Caco-2 (cell line): ENCODE data around the gene HGFAC. TPM values are rescaled to one million over a fixed set of nuclear protein-coding genes. Genes with fewer than 3 reads are reported as not detected.
A peak's percentile ranks its signal among the peaks of the same experiment; 100 is the strongest.

Experiments
- BruUV-seq: library from RNA; stranded (reverse); fragments of 400-500 nt; replicated peaks from 2 replicates; lab custom pipeline; 2021; lab: Mats Ljungman, UMichigan
- CTCF ChIA-PET: fragments of 300-600 bp; sonication (Branson Sonifier 250); formaldehyde crosslinking; loops from one replicate; lab custom pipeline; 2022; ENCODE audit warnings: antibody characterized with exemption; lab: Charles Lee
- POLR2A ChIA-PET: fragments of 300-600 bp; sonication (Branson Sonifier 250); formaldehyde crosslinking; loops from one replicate; lab custom pipeline; 2022; ENCODE audit warnings: antibody characterized with exemption; lab: Charles Lee
- DNase-seq, 2 experiments: peaks; one replicate each; pipeline versions ENCODE4 v3.0.0 to v3.0.0-alpha.2; 2020 to 2022
- H3K27me3 ChIP-seq: replicated peaks from 2 replicates; pipeline ENCODE4 v1.6.0; 2011; ENCODE audit warnings: low read length; ENCODE audit not compliant: control insufficient read depth, insufficient read depth
- H3K36me3 ChIP-seq: 2 replicates; pipeline ENCODE4 v1.5.1; 2011; ENCODE audit warnings: low read length; ENCODE audit not compliant: control insufficient read depth, insufficient read depth
- H3K4me1 ChIP-seq: fragments of 250-450 bp; sonication (Bioruptor Pico); 2 replicates; pipeline ENCODE4 v1.5.1; 2020; ENCODE audit warnings: mild to moderate bottlenecking
- H3K4me3 ChIP-seq: 2 replicates; pipeline ENCODE4 v1.5.1; 2011; ENCODE audit warnings: low read depth, mild to moderate bottlenecking, control low read depth, low read length
- H3K9me3 ChIP-seq: fragments of 250-450 bp; sonication (Bioruptor Pico); 2 replicates; pipeline ENCODE4 v1.5.1; 2020; ENCODE audit warnings: mild to moderate bottlenecking, moderate library complexity
- H3K27ac Mint-ChIP-seq: one replicate; pipeline ENCODE4 v1.8.0; 2022; ENCODE audit warnings: mixed read lengths; ENCODE audit not compliant: unreplicated experiment
- H3K27me3 Mint-ChIP-seq: one replicate; pipeline ENCODE4 v1.8.0; 2022; ENCODE audit warnings: mixed read lengths; ENCODE audit not compliant: insufficient read depth, unreplicated experiment
- H3K36me3 Mint-ChIP-seq: one replicate; pipeline ENCODE4 v1.8.0; 2022; ENCODE audit warnings: mild to moderate bottlenecking, mixed read lengths; ENCODE audit not compliant: insufficient read depth, unreplicated experiment
- H3K4me1 Mint-ChIP-seq: one replicate; pipeline ENCODE4 v1.8.0; 2022; ENCODE audit warnings: low read depth, mixed read lengths; ENCODE audit not compliant: unreplicated experiment
- H3K4me3 Mint-ChIP-seq: one replicate; pipeline ENCODE4 v1.8.0; 2022; ENCODE audit warnings: mild to moderate bottlenecking, moderate library complexity, mixed read lengths; ENCODE audit not compliant: unreplicated experiment
- H3K9me3 Mint-ChIP-seq: one replicate; pipeline ENCODE4 v1.8.0; 2022; ENCODE audit warnings: mixed read lengths; ENCODE audit not compliant: unreplicated experiment
- CTCF ChIP-seq, 2 experiments: fragments of 200-600 bp in 1 of 2; IDR thresholded peaks; 1 replicate in 1 of 2; 2 replicates in 1 of 2; pipeline versions ENCODE4 v1.5.1 to v1.8.0; 2011 to 2022; ENCODE audit warnings: antibody characterized with exemption in 1 of 2, control low read depth in 1 of 2, inconsistent platforms in 1 of 2, low read depth in 1 of 2, low read length in 1 of 2, mild to moderate bottlenecking in 1 of 2, moderate library complexity in 1 of 2; ENCODE audit not compliant: insufficient read depth in 1 of 2, severe bottlenecking in 1 of 2, unreplicated experiment in 1 of 2
- intact Hi-C: fragments of 100-400 bp; cut with micrococcal nuclease; formaldehyde crosslinking; loops from one replicate; pipeline ENCODE4 v1.10.0; 2022; ENCODE audit not compliant: unreplicated experiment
- total RNA-seq: library from RNA; stranded (reverse); gene quantifications from 2 replicates; pipeline ENCODE4 v1.2.3, GENCODE V29; 2022

Gene HGFAC
- total RNA-seq, 1 experiment from 2014 or later = 0.48 TPM

GRCh38 chr4:3445829-3446545 lies 4.2 kb downstream of the HGFAC start:
- Histone ChIP-seq H3K4me3 (no peak overlapping the region), H3K36me3 (no peaks in the 10 kb centered on the region), H3K27me3 (no peaks in the 10 kb centered on the region), H3K9me3 (no peaks in the 10 kb centered on the region), H3K4me1 (peaks cover 19% of the 10 kb centered on the region)
- no peaks in the 10 kb centered on the region for H3K4me1 Mint-ChIP-seq
- intact Hi-C loops = no loop called here
- no peak overlapping the region for H3K4me3 Mint-ChIP-seq
- CTCF ChIA-PET = no interaction called here
- no peak overlapping the region for H3K27ac Mint-ChIP-seq
- no peaks in the 10 kb centered on the region for H3K9me3 Mint-ChIP-seq
- no peaks in the 10 kb centered on the region for H3K27me3 Mint-ChIP-seq
- no peak for DNase-seq
- TF ChIP-seq CTCF (IDR thresholded peaks at IDR 0.05; ENCODE audit: insufficient read depth in 1 of 2, low read depth in 1 of 2, low read length in 1 of 2, severe bottlenecking in 1 of 2, unreplicated experiment in 1 of 2) = no peak
- POLR2A ChIA-PET = no interaction called here
- H3K36me3 Mint-ChIP-seq = no peaks in the 10 kb centered on the region
- BruUV-seq = no TSS peak

- H3K36me3 Mint-ChIP-seq = no peaks in the 10 kb centered on the region
- intact Hi-C loops = no loop called here
- Histone ChIP-seq H3K9me3 (no peaks in the 10 kb centered on the region), H3K4me1 (peaks cover 16% of the 10 kb centered on the region), H3K4me3 (no peak overlapping the region), H3K27me3 (no peaks in the 10 kb centered on the region), H3K36me3 (no peaks in the 10 kb centered on the region)
- no peaks in the 10 kb centered on the region for H3K4me1 Mint-ChIP-seq
- no peak overlapping the region for H3K27ac Mint-ChIP-seq
- DNase-seq = no peak
- TF ChIP-seq CTCF (IDR thresholded peaks at IDR 0.05; ENCODE audit: insufficient read depth in 1 of 2, low read depth in 1 of 2, low read length in 1 of 2, severe bottlenecking in 1 of 2, unreplicated experiment in 1 of 2) = no peak
- no TSS peak for BruUV-seq
- no peak overlapping the region for H3K4me3 Mint-ChIP-seq
- ChIA-PET CTCF (no interaction called here), POLR2A (no interaction called here)
- H3K27me3 Mint-ChIP-seq = no peaks in the 10 kb centered on the region
- H3K9me3 Mint-ChIP-seq = no peaks in the 10 kb centered on the region
Observed at GRCh38 chr4:3446631-3447320, 5.0 kb downstream of the HGFAC start.

DNA sequence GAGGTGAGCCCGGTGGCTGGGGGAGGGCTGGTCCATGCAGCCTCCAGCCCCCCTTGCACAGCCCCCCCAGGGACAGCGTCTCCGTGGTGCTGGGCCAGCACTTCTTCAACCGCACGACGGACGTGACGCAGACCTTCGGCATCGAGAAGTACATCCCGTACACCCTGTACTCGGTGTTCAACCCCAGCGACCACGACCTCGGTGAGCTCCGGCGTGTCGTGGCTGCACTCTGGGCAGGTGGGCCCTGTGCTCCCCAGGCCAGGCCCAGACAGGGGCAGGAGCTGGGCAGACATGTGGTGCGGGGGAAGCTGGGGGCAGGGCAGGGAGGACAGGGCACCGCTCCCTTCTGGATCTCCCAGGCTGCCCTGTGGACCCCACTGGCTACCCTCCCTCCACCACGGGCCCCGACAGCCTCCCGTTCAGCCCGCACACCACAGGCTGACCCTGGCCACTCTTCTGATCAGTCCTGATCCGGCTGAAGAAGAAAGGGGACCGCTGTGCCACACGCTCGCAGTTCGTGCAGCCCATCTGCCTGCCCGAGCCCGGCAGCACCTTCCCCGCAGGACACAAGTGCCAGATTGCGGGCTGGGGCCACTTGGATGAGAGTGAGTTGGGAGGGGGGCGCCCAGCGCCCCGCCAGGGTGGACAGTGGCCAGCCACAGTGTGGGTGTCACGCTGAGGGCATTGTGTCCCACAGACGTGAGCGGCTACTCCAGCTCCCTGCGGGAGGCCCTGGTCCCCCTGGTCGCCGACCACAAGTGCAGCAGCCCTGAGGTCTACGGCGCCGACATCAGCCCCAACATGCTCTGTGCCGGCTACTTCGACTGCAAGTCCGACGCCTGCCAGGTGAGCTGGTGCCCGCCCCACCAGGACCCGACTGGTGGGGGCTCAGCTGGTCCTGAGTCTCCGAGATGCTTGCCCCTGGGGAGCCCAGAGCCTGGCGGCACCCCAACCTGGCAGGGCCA lies 5.9 kb downstream of the HGFAC start:
- H3K27me3 ChIP-seq = no peaks in the 10 kb centered on the region
- POLR2A ChIA-PET = no interaction called here
- CTCF ChIA-PET = interaction anchor here (0.5 to 1.1 kb wide), 2 partner anchors 29 to 33 kb away, joined by 4 to 9 read pairs; no protein-coding TSS in a partner anchor
- Mint-ChIP-seq H3K27ac (peak overlapping the region; percentile 36), H3K4me3 (no peak overlapping the region), H3K27me3 (no peaks in the 10 kb centered on the region), H3K9me3 (no peaks in the 10 kb centered on the region), H3K4me1 (no peaks in the 10 kb centered on the region), H3K36me3 (no peaks in the 10 kb centered on the region)
- BruUV-seq = no TSS peak
- no peak for TF ChIP-seq CTCF (IDR thresholded peaks at IDR 0.05; ENCODE audit: insufficient read depth in 1 of 2, low read depth in 1 of 2, low read length in 1 of 2, severe bottlenecking in 1 of 2, unreplicated experiment in 1 of 2)
- no peak for DNase-seq
- no peak overlapping the region for H3K4me3 ChIP-seq
- H3K9me3 ChIP-seq = no peaks in the 10 kb centered on the region
- peaks cover 6% of the 10 kb centered on the region for H3K4me1 ChIP-seq
- intact Hi-C loops = no loop called here
- H3K36me3 ChIP-seq = no peaks in the 10 kb centered on the region
